Natural killer cell (primary cell): ENCODE measurements around the gene MBD5. TPM values are rescaled to one million over a fixed set of nuclear protein-coding genes. Genes with fewer than 3 reads are reported as not detected.

Experiments
- ATAC-seq, 3 donors: fragments of 150-1000 bp in 2 of 3; fragments of 200-7000 bp in 1 of 3; cut with Tn5 transposase; 1 replicate in 1 of 3; 2 replicates in 2 of 3; pipeline ENCODE4 v1.10.0; 2021; ENCODE audit warnings: mild to moderate bottlenecking in 2 of 3, moderate library complexity in 2 of 3
- DNase-seq, 2 donors: peaks; one replicate each; pipeline versions ENCODE4 v3.0.0 to v3.0.0-alpha.2; 2013 to 2021; ENCODE audit warnings: mixed read lengths in 1 of 2
- H3K27ac ChIP-seq: one replicate; pipeline ENCODE4 v1.5.1; 2013; ENCODE audit warnings: mild to moderate bottlenecking, low read length
- H3K27me3 ChIP-seq: one replicate; pipeline ENCODE4 v1.6.1; 2013; ENCODE audit warnings: low read length; ENCODE audit not compliant: control insufficient read depth, insufficient read depth
- H3K36me3 ChIP-seq: one replicate; pipeline ENCODE4 v1.6.1; 2013; ENCODE audit warnings: low read length; ENCODE audit not compliant: control insufficient read depth, insufficient read depth
- H3K4me1 ChIP-seq: one replicate; pipeline ENCODE4 v1.6.1; 2013; ENCODE audit warnings: low read length; ENCODE audit not compliant: control insufficient read depth, insufficient read depth
- H3K4me3 ChIP-seq: one replicate; pipeline ENCODE4 v1.5.1; 2013; ENCODE audit warnings: low read length
- H3K9me3 ChIP-seq: one replicate; pipeline ENCODE4 v1.6.1; 2013; ENCODE audit warnings: low read length; ENCODE audit not compliant: control insufficient read depth, insufficient read depth
- H3K27ac Mint-ChIP-seq, 2 donors: one replicate each; pipeline ENCODE4 v1.8.0; 2022; ENCODE audit warnings: mild to moderate bottlenecking in 2 of 2, mixed read lengths in 2 of 2, moderate library complexity in 1 of 2
- H3K27me3 Mint-ChIP-seq, 2 donors: one replicate each; pipeline ENCODE4 v1.8.0; 2022; ENCODE audit warnings: low read depth in 2 of 2, mixed read lengths in 2 of 2
- H3K36me3 Mint-ChIP-seq: one replicate; pipeline ENCODE4 v1.8.0; 2022; ENCODE audit warnings: mixed read lengths
- H3K4me1 Mint-ChIP-seq, 2 donors: one replicate each; pipeline ENCODE4 v1.8.0; 2022; ENCODE audit warnings: mixed read lengths in 2 of 2
- H3K4me3 Mint-ChIP-seq: one replicate; pipeline ENCODE4 v1.8.0; 2022; ENCODE audit warnings: mild to moderate bottlenecking, moderate library complexity, mixed read lengths
- H3K9me3 Mint-ChIP-seq, 2 donors: one replicate each; pipeline ENCODE4 v1.8.0; 2022; ENCODE audit warnings: mixed read lengths in 2 of 2
- WGBS: methylation state at CpG from one replicate; pipeline ENCODE4 v1.1.7; 2013; ENCODE audit warnings: missing lambda C conversion rate; ENCODE audit not compliant: insufficient coverage; 5-methylcytosine and 5-hydroxymethylcytosine counted together
- intact Hi-C: fragments of 100-400 bp; cut with micrococcal nuclease; formaldehyde crosslinking; loops from one replicate; pipeline ENCODE4 v1.14.2; 2022
- total RNA-seq, 4 donors: library from RNA; stranded (reverse); fragments of 120-200 nt in 1 of 4; gene quantifications; one replicate each; pipeline versions ENCODE4 v1.2.3 to v1.2.4, GENCODE V29; 2013 to 2022
- TF ChIP-seq, protein P1 (sequence below): fragments of 200-600 bp; IDR thresholded peaks from one replicate; pipeline ENCODE4 v1.8.0; 2022; ENCODE audit warnings: antibody characterized with exemption

The MBD5 gene
- total RNA-seq, 3 donors from 2014 or later (not counting 1 experiment from before 2014, with no cell fraction given): 83.8 to 96.3 (median 89.7) TPM

DNA sequence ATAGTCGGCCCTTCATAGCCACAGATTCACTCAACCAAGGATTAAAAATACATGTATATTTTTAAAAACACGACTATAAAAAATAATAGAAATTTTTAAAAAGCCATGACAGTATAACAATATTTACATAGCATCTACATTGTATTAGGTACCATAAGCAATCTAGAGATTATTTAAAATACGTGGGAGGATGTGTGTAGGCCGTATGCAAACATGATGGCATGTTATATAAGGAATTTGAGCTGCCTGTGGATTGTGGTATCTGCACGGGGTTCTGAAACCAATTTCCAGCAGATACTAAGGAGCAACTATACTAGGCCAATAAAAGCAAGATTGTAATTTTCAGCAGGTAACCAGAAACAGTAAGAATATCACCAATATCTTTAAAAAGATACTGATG lies 6.3 kb upstream of the MBD5 start:
- intact Hi-C loops: no loop called here
- Histone ChIP-seq H3K9me3 (no peaks in the 10 kb centered on the region), H3K4me1 (peaks cover 4% of the 10 kb centered on the region), H3K36me3 (no peaks in the 10 kb centered on the region), H3K4me3 (no peak overlapping the region), H3K27ac (no peak overlapping the region), H3K27me3 (no peaks in the 10 kb centered on the region)
- Mint-ChIP-seq H3K36me3 (no peaks in the 10 kb centered on the region), H3K27ac (peak overlapping the region in 1 of 2 donors; percentile 11), H3K27me3 (no peaks in the 10 kb centered on the region), H3K4me3 (no peak overlapping the region), H3K9me3 (no peaks in the 10 kb centered on the region), H3K4me1 (peaks cover 45 to 56% of the 10 kb centered on the region in 2 donors)
- ATAC-seq (no peak), DNase-seq (no peak)
- TF ChIP-seq, protein P1, sequence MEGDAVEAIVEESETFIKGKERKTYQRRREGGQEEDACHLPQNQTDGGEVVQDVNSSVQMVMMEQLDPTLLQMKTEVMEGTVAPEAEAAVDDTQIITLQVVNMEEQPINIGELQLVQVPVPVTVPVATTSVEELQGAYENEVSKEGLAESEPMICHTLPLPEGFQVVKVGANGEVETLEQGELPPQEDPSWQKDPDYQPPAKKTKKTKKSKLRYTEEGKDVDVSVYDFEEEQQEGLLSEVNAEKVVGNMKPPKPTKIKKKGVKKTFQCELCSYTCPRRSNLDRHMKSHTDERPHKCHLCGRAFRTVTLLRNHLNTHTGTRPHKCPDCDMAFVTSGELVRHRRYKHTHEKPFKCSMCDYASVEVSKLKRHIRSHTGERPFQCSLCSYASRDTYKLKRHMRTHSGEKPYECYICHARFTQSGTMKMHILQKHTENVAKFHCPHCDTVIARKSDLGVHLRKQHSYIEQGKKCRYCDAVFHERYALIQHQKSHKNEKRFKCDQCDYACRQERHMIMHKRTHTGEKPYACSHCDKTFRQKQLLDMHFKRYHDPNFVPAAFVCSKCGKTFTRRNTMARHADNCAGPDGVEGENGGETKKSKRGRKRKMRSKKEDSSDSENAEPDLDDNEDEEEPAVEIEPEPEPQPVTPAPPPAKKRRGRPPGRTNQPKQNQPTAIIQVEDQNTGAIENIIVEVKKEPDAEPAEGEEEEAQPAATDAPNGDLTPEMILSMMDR: no peak
- 84% methylated on average over 3 of the region's 5 CpGs for WGBS

DNA sequence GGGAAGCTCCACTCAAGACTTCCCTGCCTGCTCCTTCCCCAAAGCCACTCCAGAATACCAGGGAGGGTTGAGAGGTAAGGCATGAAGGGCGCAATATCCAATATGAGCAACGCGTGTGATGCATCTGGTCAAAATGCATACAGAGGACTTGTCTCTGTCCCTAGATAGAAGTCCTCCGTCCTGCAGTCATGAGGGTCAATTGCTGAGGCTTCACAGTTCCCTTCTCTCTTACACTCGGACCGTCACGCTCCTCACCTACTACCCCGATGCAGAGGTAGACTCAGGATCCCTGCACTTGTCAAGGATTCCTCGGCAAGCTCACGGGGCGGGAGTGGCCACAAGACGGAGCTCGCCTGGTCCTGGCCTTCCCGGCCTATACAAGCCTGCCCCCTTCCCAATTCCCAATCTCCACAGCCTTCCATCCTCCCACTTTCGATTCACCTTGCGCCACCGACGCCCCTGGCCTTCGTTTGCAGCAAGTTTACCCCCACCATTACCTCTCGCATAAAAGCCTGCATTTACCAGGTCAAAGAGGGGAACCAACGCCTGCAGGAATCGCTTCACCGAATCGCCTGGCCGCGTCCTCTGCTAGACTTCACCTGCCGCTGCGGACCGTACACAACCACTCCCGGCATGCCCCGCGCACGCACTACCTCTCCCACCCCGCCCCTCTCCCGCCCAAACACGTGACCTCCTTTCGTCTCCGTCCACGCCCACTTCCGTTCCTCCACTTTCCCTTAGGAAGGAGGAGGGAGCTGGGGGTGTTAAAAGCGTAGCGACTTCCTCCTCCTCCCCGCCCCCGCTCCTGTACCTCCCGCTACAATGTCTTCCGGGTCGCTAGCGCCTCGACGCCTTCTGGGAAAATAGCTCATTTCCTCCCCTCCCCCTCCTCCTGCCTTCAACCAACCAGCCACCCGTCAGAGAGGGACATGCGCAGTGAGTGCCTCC lies 506 bp upstream of the MBD5 start, which contains the start of gene ORC4:
Gene ORC4, minus strand, starts transcription at position 627 of the 948 bp plus-strand sequence. CDS start 44,779 bp downstream, outside the sequence.
- H3K36me3 ChIP-seq: peaks cover 5% of the 10 kb centered on the region
- H3K27me3 ChIP-seq: no peaks in the 10 kb centered on the region
- H3K27ac ChIP-seq: peak within 1 kb of the TSS; percentile 98
- Mint-ChIP-seq H3K27me3 (no peaks in the 10 kb centered on the region), H3K4me3 (peak within 1 kb of the TSS; percentile 99), H3K27ac (peak within 1 kb of the TSS; percentile 92 to 93), H3K4me1 (peaks cover 66 to 71% of the 10 kb centered on the region in 2 donors), H3K36me3 (no peaks in the 10 kb centered on the region), H3K9me3 (no peaks in the 10 kb centered on the region)
- ATAC-seq: peak; percentile 78 to 93 (median 86)
- DNase-seq: peak; percentile 80 to 100
- intact Hi-C loops: loop anchor here (1.0 kb wide), 1 partner anchor 625 kb away; no protein-coding TSS in a partner anchor
- peak within 1 kb of the TSS; percentile 85 for H3K4me3 ChIP-seq
- under 1% methylated on average over 45 of the region's 52 CpGs for WGBS
- H3K9me3 ChIP-seq: no peaks in the 10 kb centered on the region
- TF ChIP-seq, protein P1: no peak
- H3K4me1 ChIP-seq: peaks cover 13% of the 10 kb centered on the region

DNA sequence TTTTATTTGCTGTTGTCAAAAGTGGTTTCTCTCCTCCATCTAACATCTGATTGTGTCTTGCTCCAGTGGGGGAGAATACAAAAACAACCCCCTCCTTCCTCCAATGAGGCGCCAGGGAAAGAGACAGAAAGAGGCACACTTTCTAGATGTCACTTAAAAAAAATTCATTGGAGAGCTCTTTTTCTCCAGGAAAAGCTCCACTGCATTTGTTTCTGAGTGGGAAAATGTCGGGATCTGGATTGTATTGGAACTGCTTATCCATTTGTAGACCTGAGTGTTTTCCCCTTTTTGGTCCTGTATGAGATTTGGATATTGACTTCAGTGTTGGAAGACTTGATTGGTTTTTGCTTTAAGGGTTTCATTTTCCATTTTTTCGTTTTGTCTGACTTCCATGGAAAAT lies 995 bp downstream of the MBD5 start:
- no peaks in the 10 kb centered on the region for H3K9me3 ChIP-seq
- peaks cover 5% of the 10 kb centered on the region for H3K36me3 ChIP-seq
- Mint-ChIP-seq H3K4me3 (peak overlapping the region; percentile 99), H3K9me3 (no peaks in the 10 kb centered on the region), H3K27ac (peak overlapping the region; percentile 92 to 93), H3K27me3 (no peaks in the 10 kb centered on the region), H3K4me1 (peaks cover 62 to 66% of the 10 kb centered on the region in 2 donors), H3K36me3 (no peaks in the 10 kb centered on the region)
- H3K27ac ChIP-seq: peak overlapping the region; percentile 98
- 5% methylated on average over 3 of the region's 3 CpGs for WGBS
- DNase-seq (no peak), ATAC-seq (no peak)
- TF ChIP-seq, protein P1: no peak
- peaks cover 13% of the 10 kb centered on the region for H3K4me1 ChIP-seq
- intact Hi-C loops: loop anchor here (1.0 kb wide), 1 partner anchor 623 kb away; no protein-coding TSS in a partner anchor
- H3K27me3 ChIP-seq: no peaks in the 10 kb centered on the region
- peak overlapping the region; percentile 85 for H3K4me3 ChIP-seq
